Measurements from ENCODE around the gene SMYD1. TPM values are rescaled to one million over a fixed set of nuclear protein-coding genes. Genes with fewer than 3 reads are reported as not detected.
"Not testable (repeated sequence)": the region's sequence is repeated elsewhere in the genome, so short reads cannot be mapped to it uniquely, and the experiment has no call there.

The SMYD1 gene
- total RNA-seq, 2 experiments from 2014 or later = not detected

DNA sequence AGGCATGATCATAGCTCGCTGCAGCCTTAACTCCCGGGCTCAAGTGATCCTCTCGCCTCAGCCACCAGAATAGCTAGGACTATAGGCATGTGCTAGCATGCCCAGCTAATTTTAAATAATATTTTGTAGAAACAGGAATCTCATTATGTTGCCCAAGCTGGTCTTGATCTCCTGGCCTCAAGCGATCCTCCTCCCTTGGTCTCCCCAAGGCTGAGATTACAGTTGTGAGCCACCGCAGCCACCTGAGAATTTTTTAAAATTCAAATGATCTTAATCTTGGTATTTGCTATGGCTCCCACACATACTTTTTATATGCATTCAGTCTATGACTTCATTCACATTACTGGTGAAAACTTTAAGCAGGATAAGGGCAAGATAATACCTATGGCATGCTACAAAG is 25.1 kb upstream of the SMYD1 start:
- no peaks in the 10 kb centered on the region for H3K27me3 Mint-ChIP-seq
- H3K27me3 ChIP-seq (ENCODE audit: control insufficient read depth in 1 of 2, insufficient read depth in 2 of 2, low read length in 2 of 2) = no peaks in the 10 kb centered on the region
- no peak overlapping the region for H3K4me3 ChIP-seq (ENCODE audit: low read length)
- H3K27ac Mint-ChIP-seq = no peak overlapping the region
- no peaks in the 10 kb centered on the region for H3K9me3 ChIP-seq (ENCODE audit: control insufficient read depth in 1 of 2, insufficient read depth in 1 of 2, low read length in 2 of 2)
- no peaks in the 10 kb centered on the region for H3K36me3 Mint-ChIP-seq (ENCODE audit: low read depth)
- peaks cover 3% of the 10 kb centered on the region for H3K36me3 ChIP-seq (ENCODE audit: insufficient read depth, low read length)
- H3K4me1 Mint-ChIP-seq (ENCODE audit: low read depth) = peaks cover 41% of the 10 kb centered on the region
- no peak for ATAC-seq (ENCODE audit: poor library complexity)
- CTCF ChIA-PET = interaction anchor here (1.0 kb wide), 1 partner anchor 18 kb away, joined by 4 read pairs; no protein-coding TSS in a partner anchor
- H3K4me3 Mint-ChIP-seq = no peak overlapping the region
- H3K27ac ChIP-seq (ENCODE audit: low read depth in 1 of 2, low read length in 2 of 2) = no peak overlapping the region
- TF ChIP-seq, protein P1, sequence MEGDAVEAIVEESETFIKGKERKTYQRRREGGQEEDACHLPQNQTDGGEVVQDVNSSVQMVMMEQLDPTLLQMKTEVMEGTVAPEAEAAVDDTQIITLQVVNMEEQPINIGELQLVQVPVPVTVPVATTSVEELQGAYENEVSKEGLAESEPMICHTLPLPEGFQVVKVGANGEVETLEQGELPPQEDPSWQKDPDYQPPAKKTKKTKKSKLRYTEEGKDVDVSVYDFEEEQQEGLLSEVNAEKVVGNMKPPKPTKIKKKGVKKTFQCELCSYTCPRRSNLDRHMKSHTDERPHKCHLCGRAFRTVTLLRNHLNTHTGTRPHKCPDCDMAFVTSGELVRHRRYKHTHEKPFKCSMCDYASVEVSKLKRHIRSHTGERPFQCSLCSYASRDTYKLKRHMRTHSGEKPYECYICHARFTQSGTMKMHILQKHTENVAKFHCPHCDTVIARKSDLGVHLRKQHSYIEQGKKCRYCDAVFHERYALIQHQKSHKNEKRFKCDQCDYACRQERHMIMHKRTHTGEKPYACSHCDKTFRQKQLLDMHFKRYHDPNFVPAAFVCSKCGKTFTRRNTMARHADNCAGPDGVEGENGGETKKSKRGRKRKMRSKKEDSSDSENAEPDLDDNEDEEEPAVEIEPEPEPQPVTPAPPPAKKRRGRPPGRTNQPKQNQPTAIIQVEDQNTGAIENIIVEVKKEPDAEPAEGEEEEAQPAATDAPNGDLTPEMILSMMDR (IDR thresholded peaks at IDR 0.05) = no peak
- POLR2A ChIA-PET = interaction anchor here (1.0 kb wide), 1 partner anchor 12 kb away, joined by 3 read pairs; no protein-coding TSS in a partner anchor
- no peaks in the 10 kb centered on the region for H3K9me3 Mint-ChIP-seq
- DNase-seq = no peak
- no peaks in the 10 kb centered on the region for H3K4me1 ChIP-seq (ENCODE audit: insufficient read depth, low read length)
- intact Hi-C loops (cut with DNase I, micrococcal nuclease) = no loop called here

DNA sequence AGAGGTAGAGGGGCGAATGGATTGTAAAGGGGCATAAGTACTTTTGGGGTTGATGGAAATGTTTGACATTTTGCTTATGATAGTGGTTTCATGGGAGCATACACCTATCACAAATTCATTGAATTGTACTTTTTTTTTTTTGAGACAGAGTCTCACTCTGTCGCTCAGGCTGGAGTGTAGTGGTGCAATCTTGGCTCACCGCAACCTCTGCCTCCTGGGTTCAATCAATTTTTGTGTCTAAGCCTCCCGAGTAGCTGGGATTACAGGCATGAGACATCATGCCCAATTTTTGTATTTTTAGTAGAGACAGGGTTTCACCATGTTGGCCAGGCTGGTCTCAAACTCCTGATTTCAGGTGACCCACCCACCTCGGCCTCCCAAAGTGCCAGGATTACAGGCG is 22.1 kb upstream of the SMYD1 start:
- H3K4me3 Mint-ChIP-seq; intact Hi-C loops (cut with DNase I, micrococcal nuclease); H3K9me3 ChIP-seq (ENCODE audit: control insufficient read depth in 1 of 2, insufficient read depth in 1 of 2, low read length in 2 of 2); H3K9me3 Mint-ChIP-seq; DNase-seq; H3K27me3 Mint-ChIP-seq; H3K4me1 ChIP-seq (ENCODE audit: insufficient read depth, low read length); ATAC-seq (ENCODE audit: poor library complexity); CTCF ChIA-PET; H3K36me3 ChIP-seq (ENCODE audit: insufficient read depth, low read length); H3K27me3 ChIP-seq (ENCODE audit: control insufficient read depth in 1 of 2, insufficient read depth in 2 of 2, low read length in 2 of 2); H3K4me3 ChIP-seq (ENCODE audit: low read length); H3K27ac ChIP-seq (ENCODE audit: low read depth in 1 of 2, low read length in 2 of 2): not testable (repeated sequence)
- Mint-ChIP-seq H3K4me1 (ENCODE audit: low read depth) (peaks cover 42% of the 10 kb centered on the region), H3K27ac (peak overlapping the region; percentile 24), H3K36me3 (ENCODE audit: low read depth) (peaks cover 12% of the 10 kb centered on the region)
- POLR2A ChIA-PET = interaction anchor here (1.9 kb wide), 1 partner anchor 9 kb away, joined by 6 read pairs; the partner anchor contains the start of gene KRCC1

DNA sequence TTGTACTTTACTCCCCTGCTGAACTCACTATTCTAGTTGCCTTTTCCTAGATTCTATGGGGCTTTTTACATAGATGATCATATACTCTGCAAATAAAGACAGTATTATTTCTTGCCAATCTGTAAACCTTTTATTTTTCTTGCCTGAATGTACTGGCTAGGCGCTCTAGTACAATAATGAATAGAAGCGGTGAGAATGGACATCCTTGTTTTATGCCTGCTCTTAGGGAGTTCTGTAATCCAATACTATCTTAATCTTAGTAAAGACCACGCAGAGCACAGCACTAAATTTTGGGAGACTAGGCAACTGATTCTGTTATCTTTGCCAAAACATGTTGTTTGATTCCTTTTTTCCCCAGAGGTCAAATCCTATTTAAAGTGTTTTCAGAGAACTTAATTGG is 19.1 kb upstream of the SMYD1 start:
- no peak for DNase-seq
- Mint-ChIP-seq H3K27me3 (no peaks in the 10 kb centered on the region), H3K4me1 (ENCODE audit: low read depth) (peaks cover 45% of the 10 kb centered on the region), H3K27ac (peak overlapping the region; percentile 1), H3K36me3 (ENCODE audit: low read depth) (peaks cover 19% of the 10 kb centered on the region), H3K9me3 (no peaks in the 10 kb centered on the region), H3K4me3 (no peak overlapping the region)
- peaks cover 2% of the 10 kb centered on the region for H3K36me3 ChIP-seq (ENCODE audit: insufficient read depth, low read length)
- CTCF ChIA-PET = interaction anchor here (1.1 to 2.3 kb wide), 3 partner anchors 12 to 14 kb away, joined by 3 to 12 read pairs (median 6); no protein-coding TSS in a partner anchor
- intact Hi-C loops (cut with DNase I, micrococcal nuclease) = no loop called here
- H3K9me3 ChIP-seq (ENCODE audit: control insufficient read depth in 1 of 2, insufficient read depth in 1 of 2, low read length in 2 of 2) = no peaks in the 10 kb centered on the region
- H3K27ac ChIP-seq (ENCODE audit: low read depth in 1 of 2, low read length in 2 of 2) = no peak overlapping the region
- TF ChIP-seq, protein P1 (IDR thresholded peaks at IDR 0.05) = no peak
- ATAC-seq (ENCODE audit: poor library complexity) = no peak
- H3K27me3 ChIP-seq (ENCODE audit: control insufficient read depth in 1 of 2, insufficient read depth in 2 of 2, low read length in 2 of 2) = no peaks in the 10 kb centered on the region
- no peaks in the 10 kb centered on the region for H3K4me1 ChIP-seq (ENCODE audit: insufficient read depth, low read length)
- no peak overlapping the region for H3K4me3 ChIP-seq (ENCODE audit: low read length)
- POLR2A ChIA-PET = interaction anchor here (1.2 kb wide), 1 partner anchor 12 kb away, joined by 3 read pairs; no protein-coding TSS in a partner anchor

DNA sequence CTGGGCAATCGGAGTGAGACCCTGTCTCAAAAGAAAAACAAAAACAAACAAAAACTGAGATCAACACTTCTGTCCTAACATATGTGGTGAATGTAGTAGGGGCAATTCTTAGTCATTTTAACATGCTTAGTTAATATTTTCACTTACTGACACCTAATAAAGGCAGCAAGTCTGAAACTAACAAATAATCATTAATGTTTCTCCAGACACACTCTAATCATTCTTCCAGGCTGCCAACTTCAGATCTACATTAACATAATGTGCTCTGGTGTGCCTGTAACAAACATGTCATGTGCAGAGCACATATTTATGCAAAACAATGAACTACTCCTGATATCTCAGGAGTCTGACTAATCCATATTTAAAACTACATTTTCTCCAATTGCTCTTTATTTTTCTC is 18.0 kb upstream of the SMYD1 start:
- H3K27me3 ChIP-seq (ENCODE audit: control insufficient read depth in 1 of 2, insufficient read depth in 2 of 2, low read length in 2 of 2) = no peaks in the 10 kb centered on the region
- intact Hi-C loops (cut with DNase I, micrococcal nuclease) = loop anchor here in 1 of 2 experiments (10.0 kb wide), 2 partner anchors 1855 to 1945 kb away; partner anchors contain the start of genes IMMT, MRPL35, POLR1A and PTCD3
- no peak for DNase-seq
- ChIA-PET POLR2A (interaction anchor here (1.1 kb wide), 1 partner anchor 12 kb away, joined by 4 read pairs; no protein-coding TSS in a partner anchor), CTCF (interaction anchor here (1.1 to 2.3 kb wide), 2 partner anchors 11 to 15 kb away, joined by 3 to 6 read pairs; no protein-coding TSS in a partner anchor)
- H3K27ac Mint-ChIP-seq = peak overlapping the region; percentile 17
- H3K36me3 Mint-ChIP-seq (ENCODE audit: low read depth) = peaks cover 21% of the 10 kb centered on the region
- no peaks in the 10 kb centered on the region for H3K9me3 ChIP-seq (ENCODE audit: control insufficient read depth in 1 of 2, insufficient read depth in 1 of 2, low read length in 2 of 2)
- peaks cover 52% of the 10 kb centered on the region for H3K4me1 Mint-ChIP-seq (ENCODE audit: low read depth)
- TF ChIP-seq, protein P1 (IDR thresholded peaks at IDR 0.05) = no peak
- no peak overlapping the region for H3K4me3 ChIP-seq (ENCODE audit: low read length)
- peaks cover 2% of the 10 kb centered on the region for H3K36me3 ChIP-seq (ENCODE audit: insufficient read depth, low read length)
- no peaks in the 10 kb centered on the region for H3K27me3 Mint-ChIP-seq
- peaks cover 7% of the 10 kb centered on the region for H3K4me1 ChIP-seq (ENCODE audit: insufficient read depth, low read length)
- no peaks in the 10 kb centered on the region for H3K9me3 Mint-ChIP-seq
- no peak overlapping the region for H3K27ac ChIP-seq (ENCODE audit: low read depth in 1 of 2, low read length in 2 of 2)
- no peak for ATAC-seq (ENCODE audit: poor library complexity)
- H3K4me3 Mint-ChIP-seq = no peak overlapping the region
